ENCODE measurements around the gene ACTMAP.

- no peak for TF ChIP-seq CTCF (IDR thresholded peaks at IDR 0.05)
- TF ChIP-seq POLR2AphosphoS5 (IDR thresholded peaks at IDR 0.05; ENCODE audit: low read depth, low read length), result no peak
- TF ChIP-seq REST (IDR thresholded peaks at IDR 0.05; ENCODE audit: insufficient read depth in 1 of 2, low read depth in 2 of 2, low read length in 1 of 2), result no peak
- no peak for TF ChIP-seq TCF7L2 (IDR thresholded peaks at IDR 0.05; ENCODE audit: low read depth, low read length)
- no peak for TF ChIP-seq SIN3A (IDR thresholded peaks at IDR 0.05; ENCODE audit: borderline replicate concordance, insufficient read depth, low read depth, low read length)
Observed at GRCh38 chr19:40781140-40781539, 30.9 kb upstream of the ACTMAP start.
